Left hindlimb (tissue), 1 donor: Measurements from ENCODE around the gene RPP30.
"Not testable (repeated sequence)": the region's sequence is repeated elsewhere in the genome, so short reads cannot be mapped to it uniquely, and the experiment has no call there.

Source experiments
- DNase-seq: peaks from one replicate; pipeline ENCODE4 v3.0.0-alpha.2; 2018

The RPP30 gene

DNA sequence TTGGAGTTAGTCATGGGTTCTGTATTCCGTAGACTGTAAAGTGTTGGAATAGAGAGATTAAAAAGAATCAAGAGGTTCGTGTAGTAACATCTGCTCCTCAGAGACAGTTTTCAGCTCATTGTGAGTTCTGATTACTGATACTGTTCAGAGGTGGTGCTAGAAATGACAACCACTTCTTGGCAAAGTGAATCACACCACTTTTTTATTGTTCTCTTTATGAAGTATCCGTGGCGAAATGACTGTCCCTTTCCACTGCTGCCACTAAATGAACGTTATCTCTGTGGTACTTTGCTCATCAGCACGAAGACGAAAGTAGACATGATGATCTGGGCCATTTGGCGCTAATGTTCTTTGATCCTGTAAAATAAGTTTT is 860 bp downstream of the RPP30 start:
- no peak for DNase-seq

DNA sequence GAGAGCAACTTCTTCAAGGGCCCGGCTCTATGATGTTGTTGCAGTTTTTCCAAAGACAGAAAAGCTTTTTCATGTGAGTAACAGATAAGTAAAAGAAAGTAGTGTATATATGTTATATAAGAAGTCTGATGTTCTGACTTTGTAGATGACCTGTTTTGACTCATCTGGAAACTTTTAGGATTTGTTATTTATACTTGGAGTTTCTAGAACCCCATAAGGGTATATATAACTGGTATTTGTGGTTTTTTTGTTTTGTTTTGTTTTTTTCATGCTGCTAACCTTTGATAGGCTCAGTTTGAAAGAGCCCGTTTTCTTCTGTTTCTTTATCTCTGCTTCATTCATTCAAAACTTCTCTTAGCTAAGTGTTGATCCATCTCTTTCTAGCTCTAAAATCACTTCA is 7.3 kb downstream of the RPP30 start:
- no peak for DNase-seq

DNA sequence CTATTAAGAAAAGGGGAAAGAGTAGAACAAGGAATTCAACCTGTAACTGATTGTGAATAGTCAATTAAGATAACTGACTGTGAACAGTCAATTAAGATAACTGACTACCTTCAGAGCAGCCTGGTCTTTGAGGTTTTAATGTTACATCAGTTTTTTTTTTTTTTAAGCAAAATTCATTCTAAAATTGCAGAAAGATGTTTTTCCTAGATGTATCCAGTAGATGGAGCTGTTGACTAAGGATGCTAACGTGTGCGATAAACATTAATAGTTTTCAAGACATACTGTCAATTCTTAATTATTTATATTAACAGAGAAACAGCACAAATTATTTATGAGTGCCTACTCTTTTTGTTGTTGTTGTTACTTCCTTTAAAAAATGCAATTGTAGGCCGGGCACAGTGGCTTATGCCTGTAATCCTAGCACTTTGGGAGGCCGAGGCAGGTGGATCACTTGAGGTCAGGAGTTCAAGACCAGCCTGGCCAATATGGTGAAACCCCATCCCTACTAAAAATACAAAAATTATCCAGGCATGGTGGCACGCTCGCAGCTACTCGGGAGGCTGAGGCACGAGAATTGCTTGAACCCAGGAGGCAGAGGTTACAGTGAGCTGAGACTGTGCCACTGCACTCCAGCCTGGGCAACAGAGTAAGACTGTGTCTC is 8.4 kb downstream of the RPP30 start:
- DNase-seq, result not testable (repeated sequence)

DNA sequence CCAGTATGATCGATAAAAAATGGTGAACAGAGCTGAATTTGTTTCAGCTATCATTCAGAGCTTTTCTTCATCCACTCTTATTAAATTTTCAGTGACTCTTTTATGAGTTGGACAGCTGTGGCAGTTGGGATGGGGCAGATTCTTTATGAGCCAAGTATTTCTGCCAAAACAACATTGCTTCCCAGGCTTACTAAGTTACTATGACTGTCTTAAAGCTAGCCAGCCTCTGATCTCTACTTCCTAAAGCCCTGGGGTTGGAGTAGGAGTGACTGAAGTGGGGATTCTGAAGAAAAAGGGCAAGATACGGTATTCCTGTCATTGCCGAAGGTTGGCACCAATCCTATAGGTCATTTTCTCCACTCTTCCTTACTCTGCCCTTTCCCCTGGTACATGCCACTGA is 12.7 kb downstream of the RPP30 start:
- peak; percentile 23 for DNase-seq

DNA sequence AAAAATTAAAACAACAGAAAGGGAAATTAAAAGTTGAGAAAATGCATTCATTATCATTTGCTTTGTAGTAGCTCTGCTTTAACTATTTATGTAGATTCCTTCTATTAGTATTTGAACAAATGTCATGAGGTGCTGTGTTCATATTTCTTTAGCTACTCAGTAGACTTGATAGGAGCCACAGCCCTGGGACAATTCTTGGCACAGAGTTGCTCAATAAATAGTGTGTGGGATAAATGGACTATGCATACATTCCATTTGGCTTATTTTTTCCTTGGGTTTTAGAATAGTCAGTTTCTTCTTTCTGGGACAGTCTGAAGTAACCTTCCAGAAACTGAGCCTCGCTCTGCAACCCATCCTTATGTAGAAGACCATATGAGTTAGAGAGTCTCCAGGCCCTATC is 13.4 kb downstream of the RPP30 start:
- no peak for DNase-seq

DNA sequence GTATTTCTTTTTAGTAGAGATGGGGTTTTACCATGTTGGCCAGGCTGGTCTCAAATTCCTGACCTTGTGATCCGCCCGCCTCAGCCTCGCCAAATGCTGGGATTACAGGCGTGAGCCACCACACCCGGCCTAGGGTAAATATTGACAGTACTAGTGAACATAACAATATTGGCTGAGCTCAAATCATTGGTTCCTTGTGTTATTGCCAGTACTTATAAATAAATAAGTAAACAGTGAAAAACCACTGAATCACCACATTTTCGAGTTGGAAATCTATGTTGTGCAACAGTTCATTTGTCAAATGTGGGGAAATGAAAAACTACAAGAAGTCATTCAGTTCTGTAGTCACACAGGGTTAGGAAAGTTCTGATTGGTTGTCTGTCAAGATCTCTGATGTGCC is 15.8 kb downstream of the RPP30 start:
- no peak for DNase-seq

DNA sequence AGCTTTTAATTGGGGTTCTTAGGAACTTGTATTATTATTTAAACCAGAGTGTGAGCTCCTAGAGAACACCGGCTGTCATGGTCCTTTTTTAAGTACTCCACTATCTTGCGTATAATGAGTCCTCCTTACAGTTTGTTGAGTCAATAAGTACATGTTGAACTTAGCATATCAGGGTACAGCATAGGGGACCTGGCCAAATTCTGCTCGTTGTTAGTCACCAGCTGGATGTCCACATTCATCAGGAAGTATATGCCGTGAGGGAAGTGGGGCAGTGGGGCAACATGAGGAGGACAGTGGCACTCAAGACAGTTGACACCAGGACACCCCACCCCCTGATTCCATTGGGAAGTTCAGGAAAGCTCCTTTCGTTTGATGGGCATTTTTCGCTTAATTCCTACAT is 16.6 kb downstream of the RPP30 start:
- no peak for DNase-seq

DNA sequence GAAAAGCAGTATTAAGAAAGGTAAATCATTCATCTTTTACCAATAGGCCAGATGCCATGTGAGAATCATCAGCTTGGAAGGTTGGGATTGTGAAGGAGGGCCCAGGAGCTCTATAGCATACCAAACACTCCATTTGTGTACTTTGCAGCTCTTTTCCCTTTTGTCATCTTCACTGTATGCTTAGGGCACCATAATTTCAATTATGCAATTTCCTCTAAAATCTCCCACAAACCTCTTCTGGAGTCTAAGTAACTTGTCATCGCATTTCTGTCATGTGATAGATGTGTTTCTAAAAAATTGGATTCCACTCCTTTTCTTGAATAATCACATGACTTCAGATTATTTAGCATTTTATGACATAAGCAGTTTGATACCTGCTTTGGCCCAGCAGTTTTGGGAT is 17.9 kb downstream of the RPP30 start:
- no peak for DNase-seq

DNA sequence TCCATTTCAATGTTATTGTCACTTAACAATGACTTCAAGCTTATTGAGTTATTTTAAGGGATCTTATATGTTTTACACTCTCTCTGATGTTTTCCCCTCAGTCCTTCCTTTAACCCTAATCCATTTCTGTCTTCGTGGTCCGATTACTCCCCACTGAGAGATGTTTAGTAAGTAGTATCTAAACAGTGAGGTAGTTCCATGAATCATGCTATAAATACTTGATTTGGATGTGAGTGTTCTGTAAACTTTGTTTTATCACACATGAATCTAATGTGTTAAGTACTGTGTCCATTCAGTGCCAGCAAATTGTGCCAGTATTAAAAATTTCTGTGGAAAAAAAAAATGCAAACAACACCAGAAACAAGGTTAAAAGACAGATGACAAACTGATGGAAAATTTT is 18.6 kb downstream of the RPP30 start:
- DNase-seq, result no peak

DNA sequence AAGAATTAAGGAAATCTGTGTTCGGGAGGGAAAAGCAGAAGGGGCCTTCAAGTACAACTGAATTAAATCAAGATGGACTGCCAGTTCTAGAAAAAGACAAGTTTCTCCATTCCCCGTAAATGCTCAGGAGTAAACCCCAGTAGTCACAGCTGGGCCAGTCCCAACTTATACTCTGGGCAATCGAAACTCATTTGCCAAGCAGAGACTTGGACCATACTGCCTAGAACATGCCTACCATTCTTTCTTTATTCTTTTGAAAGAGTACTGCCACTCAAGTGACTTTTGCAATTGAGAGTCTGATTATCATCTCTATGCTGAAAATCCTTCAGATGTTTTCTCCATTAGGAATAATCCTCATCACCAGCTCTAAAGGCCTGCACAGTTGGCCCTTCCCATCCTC is 21.4 kb downstream of the RPP30 start:
- no peak for DNase-seq

DNA sequence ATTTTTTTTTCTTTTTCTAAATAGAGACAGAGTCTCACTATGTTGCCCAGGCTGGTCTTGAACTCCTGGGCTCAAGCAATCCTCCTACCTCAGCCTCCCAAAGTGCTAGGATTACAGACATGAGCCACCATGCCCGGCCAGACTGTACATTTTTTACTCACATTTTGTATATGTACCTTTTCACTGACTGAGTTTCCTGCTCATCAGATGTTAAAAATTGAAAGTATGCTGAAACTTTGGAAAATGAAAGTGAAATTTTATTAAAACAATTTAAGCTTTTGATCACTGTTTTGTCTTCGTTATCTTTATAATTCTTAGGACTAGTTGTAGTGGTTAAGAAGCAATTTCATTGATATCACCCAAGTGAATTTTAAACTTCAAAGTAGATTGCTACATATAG is 25.1 kb downstream of the RPP30 start:
- not testable (repeated sequence) for DNase-seq

DNA sequence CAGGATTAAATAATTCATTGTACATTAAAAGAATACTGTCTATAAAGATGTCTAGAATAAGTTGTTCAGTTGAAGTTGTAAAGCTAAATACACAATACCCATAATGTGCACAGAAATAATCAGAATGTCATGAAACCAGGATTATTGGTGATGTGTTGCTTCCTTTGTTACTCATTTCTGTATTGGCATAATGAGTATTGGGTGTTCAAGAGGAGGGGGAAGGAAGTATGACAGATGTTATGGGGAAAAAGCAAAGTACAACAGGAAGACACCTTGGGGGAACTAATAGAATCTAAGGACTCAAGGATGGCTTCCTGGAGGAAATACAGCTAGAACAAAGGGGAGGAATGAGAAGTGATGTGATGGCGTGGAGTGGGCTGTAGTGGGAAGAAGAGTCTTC is 34.2 kb downstream of the RPP30 start:
- no peak for DNase-seq

DNA sequence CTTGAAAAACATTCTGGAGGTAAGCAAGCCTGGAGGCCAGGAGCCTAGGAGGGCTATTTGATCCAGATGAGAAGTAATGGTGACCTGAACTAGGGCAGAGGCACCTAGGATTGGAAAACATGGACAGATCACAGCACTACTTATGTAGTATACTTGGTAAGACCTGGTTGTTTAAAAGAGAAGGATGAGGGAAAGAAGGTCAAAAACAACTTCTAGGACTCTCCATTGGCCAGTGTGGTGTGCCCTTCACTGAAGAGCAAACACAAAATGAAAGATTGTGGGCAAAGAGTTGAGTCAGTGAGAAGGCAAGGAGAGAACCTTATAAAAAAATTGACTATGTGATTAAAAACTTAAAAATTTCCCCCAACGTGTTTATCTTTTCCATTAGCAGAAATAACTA is 34.8 kb downstream of the RPP30 start:
- no peak for DNase-seq

DNA sequence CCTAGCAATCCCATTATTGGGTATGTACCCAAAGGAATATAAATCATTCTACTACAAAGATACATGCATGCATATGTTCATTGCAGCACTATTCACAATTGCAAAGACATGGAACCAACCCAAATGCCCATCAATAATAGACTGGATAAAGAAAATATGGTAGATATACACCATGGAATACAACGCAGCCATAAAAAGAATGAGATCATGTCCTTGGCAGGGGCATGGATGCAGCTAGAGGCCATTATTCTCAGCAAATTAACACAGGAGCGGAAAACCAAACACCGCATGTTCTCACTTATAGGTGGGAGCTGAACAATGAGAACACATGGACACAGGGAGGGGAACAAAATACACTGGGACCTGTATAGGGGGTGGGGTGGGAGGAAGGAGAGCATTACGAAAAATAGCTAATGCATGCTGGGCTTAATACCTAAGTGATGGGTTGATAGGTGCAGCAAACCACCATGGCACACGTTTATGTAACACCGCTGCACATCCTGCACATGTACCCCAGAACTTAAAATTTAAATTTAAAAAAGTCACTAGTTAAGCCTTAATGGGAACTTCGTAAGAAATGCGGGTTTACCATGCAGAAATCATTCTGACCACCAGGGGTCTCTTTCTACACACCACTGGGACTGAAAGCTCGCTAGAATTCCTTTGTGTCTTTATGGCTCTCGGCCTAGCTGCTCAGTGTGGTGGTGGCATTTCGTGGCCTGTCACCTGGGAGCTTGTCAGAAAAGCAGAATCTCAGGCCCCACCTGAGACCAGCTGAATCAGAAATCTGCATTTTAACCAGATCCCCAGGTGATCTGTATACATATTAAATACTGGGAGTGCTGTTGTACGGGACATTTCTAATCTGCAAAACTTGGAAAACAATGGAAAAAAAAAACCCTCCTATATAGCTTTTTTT is 39.6 kb downstream of the RPP30 start:
- peak; percentile 68 for DNase-seq

DNA sequence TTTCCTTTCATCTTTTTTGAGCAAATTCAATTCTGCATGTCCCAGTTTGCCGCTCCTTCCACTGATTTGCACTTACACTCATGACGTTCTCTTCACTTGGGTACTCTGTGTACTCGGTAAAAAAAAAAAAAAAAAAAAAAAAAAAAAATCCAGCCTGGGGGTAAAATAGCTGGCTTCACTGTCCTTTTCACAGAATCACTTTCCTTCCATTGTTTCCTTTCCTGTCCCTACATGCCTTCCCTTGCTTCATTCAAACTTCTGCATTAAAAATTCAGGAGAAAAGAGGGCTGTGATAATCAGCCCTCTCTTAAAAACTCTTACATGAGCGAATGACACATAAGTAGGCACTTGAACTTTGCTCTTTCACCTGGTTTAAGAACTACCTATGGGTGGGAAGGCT is 40.4 kb downstream of the RPP30 start:
- no peak for DNase-seq

DNA sequence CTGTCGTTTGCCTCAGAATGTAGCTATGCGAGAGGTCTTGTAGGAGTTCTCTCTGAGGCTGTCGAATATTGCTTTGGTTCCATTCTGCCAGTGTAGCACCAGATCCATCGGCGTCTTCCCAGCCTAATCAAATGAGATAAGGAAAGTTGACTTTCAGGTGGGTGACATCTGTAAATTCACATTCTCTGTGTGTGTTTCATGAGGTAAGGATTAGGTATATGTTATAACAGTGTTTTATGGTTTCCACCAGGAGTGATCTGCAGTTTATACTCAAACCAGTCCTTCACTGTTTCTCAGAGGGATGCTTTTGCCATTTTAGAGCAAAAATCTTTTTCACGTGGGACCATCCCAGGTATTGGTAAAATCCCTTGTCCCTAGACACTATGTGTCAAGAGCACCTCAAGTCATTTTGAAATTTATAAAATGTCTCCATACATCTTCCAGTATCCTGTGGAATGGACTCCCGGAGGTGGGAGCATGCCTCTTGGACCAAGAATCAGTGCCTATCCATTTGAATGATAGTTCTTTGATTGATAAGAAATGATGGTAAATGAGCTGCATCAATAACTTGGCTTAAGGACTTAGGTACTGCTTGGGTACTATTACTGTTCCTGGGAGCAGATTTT is 41.2 kb downstream of the RPP30 start:
- no peak for DNase-seq

DNA sequence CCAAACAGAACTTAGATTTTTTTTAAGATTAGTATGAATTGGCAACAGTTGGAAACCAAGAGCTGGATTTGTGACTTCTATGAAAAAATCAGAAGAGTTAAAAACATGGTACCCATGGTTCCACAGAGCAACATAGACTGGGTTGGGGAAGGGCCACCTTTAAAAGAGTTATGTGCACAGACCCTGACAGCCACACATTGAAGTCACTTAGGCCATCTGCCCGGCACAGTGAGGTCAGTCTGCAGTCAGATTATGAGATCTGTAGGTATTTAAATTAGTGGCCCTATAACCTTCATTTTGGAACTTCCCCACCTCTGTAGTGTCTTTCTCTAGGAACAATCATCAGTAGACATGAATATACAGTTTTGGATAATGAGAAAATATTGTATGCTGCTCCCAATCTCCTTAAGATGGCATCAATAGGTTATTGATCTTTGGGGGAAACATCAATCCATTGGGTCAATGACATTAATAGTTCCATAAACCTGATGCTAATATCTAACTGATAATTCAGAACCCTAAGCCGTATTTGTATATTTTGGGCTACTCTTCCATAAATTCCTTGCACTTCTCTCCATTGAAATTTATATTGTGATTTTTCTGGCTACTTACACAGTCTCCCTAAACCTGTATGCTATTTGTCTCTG is 42.1 kb downstream of the RPP30 start:
- no peak for DNase-seq

DNA sequence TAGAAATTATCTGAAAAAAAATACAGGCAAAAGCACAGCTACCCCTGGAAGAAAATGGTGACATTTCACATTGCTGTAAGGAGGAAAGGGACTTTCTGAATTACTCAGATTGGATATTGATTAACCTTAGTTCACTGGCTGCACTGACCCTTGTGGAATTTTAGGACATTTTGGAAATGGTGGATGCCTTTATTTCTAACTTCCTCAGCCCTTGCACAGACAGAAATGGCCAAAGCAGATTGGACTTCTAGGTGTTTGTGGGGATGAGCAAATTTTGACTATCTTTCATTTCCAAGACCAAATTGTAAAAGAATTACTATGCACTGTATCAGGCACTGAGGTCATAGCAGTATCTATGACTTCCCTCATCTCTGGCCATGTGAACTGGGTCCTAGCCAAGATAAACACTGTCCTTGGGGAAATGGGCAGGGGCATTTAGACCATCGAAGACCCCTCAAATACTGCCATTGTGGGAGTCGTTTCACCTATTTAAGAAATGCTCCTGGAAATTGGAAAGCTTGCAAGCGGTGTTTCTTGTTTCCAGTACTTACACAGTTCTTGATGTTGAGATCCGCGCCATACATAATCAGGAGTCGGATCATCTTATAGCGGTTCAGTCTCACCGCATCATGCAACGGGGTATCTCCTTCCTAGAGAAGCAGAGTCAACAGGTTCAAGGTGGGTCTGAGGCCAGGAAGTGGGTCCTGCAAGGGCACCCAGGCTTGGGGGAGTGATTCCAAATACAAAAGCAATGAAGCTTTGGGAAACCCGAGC is 43.4 kb downstream of the RPP30 start:
- DNase-seq, result no peak

DNA sequence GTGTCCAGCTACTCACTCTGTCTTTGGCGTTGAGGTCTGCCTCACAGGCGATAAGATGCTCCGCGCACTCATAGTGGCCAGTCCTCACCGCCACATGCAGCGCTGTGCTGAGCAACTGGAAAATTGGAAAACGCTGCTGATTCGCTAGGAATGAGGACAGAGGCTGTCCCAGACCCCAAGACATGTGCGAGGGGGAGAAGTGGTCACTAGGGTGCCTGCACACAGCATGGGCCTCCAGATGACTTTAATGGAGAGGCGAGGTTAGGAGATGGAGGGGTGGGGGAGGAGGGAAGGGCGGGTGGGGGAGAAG is 43.9 kb downstream of the RPP30 start:
- no peak for DNase-seq

DNA sequence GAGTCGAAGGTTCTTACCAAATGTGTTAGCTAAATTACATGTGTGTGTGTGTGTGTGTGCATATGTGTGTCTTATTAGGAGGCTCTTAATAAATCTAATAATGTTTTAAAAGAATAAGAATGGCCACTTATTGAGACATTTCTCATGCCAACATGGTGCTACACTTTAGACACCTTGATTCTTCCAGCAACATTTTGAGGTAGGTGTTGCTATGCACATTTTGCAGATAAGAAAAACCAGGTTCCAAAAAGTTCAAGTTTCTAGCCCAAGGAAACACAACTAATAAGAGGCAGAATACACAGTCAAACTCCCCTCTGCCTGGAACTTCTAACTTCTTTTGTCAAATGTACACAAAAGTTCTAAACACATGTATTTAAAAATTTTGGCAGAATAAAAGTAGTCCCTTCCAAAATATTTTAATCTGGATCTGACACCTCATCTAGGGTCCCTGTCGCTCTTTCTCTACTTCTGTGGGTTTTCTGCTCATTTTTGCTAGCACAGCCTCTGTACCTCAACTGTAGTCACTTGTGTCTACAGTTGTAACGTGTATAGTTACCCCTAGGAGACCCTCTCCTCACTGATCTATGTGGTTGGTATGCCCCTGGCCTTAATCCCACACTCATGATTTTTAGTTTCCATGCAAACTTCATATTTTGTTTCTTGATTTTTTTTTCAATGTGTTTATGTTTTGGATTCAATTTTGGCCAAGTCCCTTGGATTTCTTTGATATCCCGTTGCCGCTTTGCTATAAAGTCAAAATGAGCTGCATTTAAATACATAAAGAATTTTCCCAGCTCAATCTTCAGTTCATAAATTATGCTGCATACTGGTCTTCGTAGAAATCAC is 44.8 kb downstream of the RPP30 start:
- DNase-seq, result no peak

DNA sequence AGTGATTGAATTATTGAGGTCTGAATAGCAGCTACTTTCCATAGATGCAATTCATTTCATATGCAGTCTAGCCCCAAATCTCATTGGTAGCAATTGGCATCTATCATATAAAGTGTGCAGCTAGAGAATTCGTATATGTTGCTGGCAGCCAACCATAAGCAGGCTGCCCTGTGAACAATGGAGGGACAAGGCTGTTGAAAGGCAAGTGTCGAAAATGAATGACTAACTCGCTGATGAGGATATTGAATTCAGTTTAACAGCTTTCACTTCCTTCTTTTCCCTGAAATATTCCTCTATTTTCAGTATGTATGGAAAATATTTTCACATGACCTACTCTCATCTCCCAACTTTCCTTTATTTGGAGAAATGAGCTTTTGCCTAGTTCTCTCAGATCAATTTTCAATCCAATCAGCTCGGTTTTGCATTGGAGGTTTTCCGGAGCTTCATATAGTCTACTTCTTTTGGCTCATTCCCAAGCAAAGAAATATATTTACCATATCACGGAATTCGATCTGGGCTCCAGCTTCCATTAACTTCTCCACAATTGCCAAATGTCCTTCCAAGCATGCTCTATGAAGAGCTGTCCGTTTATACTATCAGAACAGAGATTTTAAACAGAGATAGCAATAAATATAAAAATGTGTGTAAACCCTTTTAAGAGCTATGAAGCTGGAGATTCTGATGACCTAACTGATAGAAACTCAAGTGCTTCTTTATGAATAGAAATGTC is 45.6 kb downstream of the RPP30 start:
- DNase-seq, result no peak
